Measurements from ENCODE around the gene CST8.

The CST8 gene

DNA sequence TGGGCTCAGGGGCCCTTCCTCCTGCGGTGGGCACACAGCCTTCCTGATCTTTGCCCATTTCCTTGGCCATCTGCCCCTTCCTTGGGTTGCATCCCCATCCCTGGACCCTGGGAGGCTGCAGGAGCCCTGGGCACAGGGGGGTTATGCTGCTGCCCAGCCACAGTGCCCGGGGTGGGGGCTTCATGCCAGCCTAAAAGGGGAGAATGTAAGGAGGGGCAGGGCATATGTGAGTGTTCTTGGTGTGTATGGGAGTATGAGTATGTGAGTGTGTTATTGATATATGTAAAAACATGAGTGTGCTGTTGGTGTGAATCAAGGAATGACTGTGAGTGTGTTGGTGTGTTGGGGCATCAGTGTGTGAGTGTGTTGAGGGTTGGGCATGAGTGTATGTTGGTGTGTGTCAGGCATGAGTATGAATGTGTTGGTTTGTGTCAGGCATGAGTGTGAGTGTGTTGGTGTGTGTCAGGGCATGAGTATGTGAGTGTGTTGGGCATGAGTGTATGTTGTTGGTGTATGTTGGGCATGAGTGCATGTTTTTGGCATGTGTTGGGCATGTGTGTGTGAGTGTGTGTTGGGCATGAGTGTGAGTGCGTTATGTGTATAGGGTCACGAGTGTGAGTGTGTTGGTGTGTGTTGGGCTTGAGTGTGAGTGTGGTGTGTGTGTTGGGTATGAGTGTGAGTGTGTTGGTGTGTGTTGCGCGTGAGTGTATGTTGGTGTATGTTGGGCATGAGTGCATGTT lies 14.7 kb upstream of the CST8 start:
- no peak for DNase-seq

DNA sequence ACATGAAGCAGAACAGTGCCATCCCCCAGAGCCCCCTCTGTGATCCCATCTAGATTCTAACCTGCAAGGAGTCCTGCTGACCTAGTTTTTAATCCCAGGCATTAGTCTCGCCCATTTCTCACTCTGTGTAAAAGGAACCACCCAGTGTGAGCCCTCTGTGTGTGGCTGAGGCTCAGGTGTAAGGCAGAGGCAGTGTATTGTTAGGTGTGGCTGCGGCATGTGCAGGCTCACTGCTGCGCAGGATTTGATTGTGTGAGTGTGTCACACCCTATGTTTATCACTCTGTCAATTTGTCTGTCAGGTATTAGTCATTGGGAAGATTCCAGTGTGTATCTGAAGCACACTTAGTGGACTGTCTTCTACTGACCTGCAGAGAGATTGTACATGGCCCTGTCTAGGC lies 13.7 kb upstream of the CST8 start:
- DNase-seq: no peak

DNA sequence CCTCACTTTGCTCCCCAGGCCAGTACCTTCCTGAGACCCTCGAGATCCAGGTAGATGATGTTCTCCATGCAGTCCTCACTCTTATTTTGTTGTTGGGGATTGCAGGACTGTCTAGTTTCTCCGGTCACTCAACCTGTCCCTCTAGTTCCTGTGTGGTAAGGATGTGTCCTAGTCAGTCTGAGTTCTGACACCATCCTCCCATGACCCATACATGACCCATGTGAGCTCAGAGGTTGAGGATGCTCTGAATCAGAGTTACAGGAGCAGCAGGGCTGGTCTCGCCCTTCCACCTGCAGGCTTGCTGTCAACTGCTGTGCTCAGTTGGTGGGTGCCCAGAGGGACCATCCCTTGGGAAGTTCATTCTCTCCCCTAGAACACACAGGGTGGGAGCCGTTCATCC lies 11.9 kb upstream of the CST8 start:
- no peak for DNase-seq

DNA sequence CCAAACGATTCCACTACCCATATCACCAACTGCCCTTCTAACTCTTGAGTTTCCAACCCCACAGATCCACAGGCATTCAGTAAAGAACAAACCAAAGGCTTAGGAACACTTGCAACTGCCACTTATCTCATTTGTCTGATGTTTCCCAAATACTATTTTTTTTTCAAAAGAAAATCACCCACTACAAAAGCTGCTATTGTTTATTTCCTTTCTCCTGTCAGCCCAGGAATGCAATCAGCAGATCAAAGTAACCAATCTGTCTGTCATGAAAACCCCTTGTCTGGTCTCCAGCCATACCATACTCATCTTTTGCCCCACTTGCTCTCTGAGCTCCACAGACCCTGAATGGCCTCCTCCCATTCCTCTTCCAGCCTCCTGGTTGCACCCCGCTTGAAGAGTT lies 8.8 kb upstream of the CST8 start:
- no peak for DNase-seq

DNA sequence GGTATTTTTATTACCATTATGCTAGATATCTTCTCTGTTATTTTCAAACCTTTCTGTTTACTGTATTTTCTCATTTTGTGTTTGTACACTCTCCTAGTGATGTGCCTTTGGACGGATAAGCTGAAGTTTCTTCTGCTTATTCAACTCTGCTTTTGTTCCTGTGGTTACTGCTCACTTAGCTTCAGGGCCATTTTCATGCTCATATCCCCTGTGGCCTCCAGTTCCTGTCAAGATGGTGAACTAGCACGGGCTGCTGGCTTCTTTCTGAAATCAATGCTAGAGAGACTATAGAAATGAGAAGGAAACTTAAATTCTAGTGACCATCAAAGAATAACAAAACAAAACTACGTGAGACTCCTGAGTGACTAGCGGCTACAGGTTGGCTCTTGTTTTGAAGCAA lies 6.8 kb upstream of the CST8 start:
- DNase-seq: no peak

DNA sequence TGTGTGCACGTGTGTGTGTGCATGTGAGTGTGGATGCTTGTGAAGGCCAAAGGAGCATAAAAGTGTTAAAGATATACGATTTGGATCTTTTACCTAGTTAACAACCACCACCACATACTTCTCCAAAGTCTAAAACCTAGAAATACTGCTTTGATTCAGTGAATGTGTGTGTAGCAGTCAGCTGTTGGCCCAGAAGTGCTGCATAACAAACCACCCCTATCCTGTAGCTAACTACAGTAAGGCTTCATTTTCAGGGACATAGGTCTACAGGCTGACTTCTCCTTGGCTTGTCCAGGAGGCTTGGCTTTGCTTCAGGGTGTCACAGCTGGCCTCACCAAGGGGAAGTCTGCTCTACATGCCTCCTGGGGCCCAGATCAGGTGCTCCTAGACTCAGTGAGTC lies 2.4 kb upstream of the CST8 start:
- no peak for DNase-seq

DNA sequence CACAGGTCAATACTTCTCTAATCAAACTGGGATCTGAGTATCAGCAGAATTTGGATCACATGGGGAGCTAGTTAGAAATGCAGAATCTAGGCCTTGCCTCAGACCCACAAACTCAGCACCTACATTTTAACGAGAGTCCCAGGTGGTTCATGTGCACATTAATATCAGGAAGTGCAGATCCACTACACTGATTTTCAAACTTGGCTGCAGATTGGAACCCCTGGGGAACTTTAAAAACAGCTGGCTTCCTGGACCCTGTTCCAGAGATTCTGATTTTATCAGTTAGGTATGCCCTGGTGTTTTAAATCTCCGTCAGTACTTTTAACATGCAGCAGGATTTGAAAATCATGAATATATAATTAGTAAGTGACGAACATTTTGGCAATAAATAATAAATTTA lies 1.9 kb upstream of the CST8 start:
- no peak for DNase-seq

DNA sequence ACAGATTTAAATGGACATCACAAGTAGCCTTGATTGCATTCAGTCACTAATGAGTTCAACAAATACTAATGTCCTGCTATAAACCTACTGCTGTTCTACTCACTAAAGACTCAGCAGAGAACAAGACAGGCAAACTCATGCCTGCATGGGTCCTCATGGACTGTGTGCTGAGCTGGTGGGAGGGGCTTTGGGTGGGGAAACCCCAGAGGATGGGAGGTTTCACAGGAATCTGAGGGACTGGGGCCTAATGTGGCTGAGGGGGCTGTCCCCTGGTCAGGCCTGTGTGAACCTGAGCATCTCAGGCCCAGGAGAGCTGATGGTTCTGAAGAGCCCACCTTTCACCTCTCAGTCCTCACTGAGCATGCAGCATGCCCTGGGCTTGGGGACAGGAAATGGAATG lies 1.4 kb downstream of the CST8 start:
- DNase-seq: peak; percentile 24 to 33

DNA sequence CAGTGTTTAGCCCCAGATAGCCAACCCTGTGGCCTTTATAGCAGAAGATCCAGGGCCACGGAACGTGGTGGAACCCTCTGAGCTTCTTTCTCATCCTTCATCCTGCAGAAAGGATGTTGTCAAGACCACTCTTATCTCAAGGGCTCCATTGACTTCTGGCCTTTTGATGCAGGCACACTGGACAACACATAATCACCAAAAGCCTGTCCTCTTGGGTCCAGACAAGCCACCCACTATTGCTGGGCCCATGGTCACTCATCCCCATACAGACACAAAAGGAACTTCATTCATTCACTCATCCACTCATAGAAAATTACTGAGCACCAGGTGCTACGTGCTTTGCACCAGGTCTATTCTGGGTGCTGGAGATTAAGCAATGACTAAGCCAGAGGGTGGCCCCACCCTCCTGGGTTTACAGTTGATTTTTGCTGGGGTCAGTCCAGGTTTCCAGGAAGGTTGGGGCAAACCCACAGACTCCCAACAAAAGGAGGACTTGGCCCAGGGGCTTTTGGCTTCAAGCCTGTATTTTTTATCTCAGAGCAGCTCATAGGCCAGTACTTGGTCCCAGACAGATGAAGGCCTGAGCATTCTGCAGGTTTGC lies 2.4 kb downstream of the CST8 start:
- no peak for DNase-seq

DNA sequence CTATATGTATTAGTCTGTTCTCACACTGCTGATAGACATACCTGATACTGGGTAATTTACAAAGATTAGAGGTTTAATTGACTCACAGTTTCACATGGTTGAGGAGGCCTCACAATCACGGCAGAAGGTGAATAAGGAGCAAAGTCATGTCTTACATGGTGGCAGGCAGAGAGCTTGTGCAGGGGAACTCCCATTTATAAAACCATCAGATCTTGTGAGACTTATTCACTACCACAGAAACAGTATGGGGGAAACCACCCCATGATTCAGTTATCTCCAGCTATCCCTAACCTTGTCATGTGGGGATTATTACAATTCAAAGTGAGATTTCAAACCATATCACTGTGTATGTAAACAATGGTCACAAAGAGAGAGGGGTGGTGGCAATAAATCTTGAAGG lies 6.6 kb downstream of the CST8 start:
- peak; percentile 13 to 33 for DNase-seq

DNA sequence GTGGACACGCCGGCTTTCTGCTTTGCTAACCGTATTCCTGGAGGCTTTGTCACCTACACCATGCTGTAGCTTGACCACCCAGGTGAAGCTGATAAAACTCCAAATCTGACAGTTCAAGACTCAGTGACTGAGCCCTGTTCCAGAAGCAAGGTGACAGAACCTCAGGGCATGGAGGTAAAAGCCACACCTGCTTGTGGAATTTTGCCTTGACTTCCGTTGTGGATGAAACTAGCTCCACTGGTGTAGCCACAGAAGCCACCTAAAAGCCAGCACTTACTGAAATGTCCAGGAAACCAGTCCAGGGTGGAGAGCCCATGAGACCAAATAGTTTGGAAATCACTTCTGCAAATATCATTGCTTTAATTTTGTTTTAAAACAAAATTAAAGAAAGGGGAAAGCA lies 11.0 kb downstream of the CST8 start:
- DNase-seq: no peak

DNA sequence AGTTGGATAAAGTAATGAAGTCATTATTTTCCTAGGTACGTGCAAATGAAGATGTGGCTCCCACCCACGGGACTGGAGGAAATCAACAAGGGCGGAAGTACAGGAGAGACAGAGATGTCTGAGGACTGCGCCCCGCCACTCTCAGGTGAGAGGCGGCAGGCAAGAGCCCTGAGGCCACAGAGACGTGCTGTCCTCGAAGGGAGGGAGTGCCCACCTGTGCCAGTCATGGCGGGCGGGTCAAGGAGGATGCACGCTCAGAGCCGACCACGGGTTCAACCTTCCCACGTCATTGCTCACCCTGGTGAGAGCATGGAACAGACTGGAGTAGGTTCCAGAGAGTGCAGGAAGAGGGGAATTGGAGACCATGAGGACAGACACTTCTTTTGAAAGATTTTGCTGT lies 12.7 kb downstream of the CST8 start:
- DNase-seq: no peak

DNA sequence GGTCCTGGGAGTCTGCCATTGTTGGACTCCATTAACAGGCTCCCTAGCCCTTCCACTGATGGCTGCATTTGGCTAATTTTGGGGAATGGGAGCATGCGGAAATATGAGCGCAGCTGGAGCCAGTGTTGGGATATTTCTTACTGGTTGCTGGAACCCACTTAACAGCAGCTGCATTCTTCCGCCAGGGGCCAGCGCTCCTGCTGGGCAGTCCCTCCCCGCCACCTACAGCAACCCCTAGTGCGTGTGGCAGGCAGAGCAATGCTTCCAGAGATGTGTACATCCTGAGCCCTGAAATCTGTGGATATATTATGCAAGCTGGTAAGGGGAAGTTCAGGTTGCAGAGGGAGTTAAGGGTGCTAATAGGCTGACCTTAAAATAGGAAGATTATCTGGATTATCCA lies 16.4 kb downstream of the CST8 start:
- no peak for DNase-seq

DNA sequence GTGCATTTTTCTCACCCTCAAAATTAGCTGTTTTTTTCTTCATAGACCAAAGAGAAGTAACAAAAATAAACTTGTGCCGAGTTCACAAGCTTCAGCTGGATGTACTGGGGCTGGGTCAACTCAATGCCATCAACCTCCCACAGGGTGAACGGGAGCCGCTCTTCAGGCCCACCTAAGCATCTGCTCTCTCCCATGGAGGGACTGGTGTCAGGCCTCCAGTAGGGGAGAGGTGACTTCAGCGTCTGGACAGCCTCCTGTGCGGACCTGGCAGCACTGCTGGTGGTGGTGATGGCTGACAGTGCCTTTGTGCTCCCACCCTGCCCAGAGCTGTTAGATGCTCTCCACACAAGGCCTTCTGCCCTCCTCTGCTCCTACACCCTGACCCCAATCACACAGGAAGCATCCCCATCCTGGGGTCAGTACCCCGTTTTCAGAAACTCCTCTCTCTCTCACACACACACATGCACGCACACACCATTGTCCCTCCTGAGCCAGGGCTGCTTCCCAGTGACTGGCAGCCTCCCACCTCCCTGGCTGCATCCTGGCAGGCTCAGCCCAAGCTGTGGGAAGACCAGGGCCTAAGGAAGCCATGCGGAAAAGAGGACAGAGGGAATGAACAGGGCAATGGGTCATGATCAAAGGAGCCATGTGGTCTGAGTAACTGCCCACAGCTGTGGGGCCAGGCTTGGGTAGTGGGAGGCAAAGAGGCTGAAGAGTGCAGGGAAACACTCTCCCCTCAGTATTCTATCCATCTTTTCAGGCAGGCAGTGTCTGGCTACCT lies 17.7 kb downstream of the CST8 start:
- DNase-seq: no peak

DNA sequence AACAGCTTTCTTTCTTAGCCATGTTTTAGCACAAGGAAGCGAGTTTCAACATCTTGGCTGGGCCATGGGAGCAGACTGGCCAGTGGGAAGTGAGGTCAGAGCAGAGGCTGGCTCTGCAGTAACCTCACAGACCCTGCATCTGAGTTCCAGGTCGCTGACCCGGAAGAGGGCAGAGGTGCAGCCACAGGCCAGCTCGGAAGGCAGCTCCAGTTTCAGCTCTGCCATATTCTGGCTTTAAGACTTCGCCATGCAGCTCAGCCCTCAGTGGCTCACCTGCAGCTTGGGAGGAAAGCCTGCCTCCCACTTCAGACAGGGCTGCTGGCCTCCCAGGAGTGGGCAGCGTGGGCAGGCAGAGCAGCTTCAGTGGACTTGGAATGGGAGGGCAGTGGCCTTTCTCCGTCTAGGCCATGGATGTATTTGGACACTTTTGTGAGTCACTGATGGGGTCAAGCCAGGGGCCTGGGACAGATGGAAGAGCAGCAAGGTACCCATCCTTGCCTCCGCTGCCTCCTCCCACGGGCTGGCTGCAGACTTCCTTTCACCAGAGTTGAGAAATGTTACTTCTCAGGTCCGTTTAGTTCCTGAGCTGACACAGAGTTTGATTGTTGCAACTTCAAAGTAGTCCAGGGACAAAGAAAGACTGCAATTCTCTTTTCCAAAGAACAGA lies 18.5 kb downstream of the CST8 start:
- DNase-seq: no peak

DNA sequence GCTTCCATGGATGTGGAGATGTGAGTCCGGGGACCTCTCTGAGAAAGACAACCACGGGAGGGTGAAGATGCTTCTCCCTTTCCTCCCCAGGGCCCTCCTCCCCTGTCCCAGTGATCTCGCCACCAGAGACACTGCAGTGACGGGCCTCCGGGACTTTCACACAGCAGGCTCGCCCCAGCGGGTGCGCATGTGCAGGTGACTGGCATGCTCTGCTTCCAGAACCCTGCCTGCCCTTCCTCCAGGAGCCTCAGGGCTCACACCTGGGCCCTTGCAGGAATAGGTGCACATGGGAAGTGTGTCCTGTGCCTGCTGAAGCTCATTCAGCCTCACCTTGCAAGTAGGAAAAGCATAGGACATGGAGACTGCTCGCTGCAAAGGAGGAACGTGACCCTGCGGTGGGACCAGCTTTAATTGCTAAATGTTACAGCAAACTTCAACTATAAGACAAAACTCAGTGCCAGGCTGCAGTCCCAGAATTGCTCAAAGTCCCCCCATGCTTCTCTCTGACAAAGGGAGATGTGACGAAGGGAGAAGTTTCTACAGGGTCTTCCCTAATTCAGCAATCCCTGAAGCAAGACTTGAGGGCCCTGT lies 19.2 kb downstream of the CST8 start:
- DNase-seq: no peak

DNA sequence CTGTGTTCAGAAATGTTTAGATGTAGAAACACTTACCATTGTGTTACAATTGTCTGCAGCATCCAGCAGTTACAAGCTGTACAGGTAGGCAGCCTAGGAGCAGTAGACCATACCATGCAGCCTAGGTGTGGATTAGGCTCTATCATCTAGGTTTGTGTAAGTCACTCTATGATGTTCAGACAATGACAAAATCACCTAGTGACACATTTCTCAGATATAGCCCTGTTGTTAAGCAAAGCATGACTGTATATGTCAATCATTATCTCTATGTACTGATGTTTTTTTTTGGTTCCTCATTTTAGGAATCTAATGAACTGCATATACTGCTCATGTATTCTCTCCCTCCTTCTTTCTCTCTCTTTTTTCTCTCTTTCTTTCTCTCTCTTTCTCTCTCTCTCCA lies 22.2 kb downstream of the CST8 start:
- no peak for DNase-seq

DNA sequence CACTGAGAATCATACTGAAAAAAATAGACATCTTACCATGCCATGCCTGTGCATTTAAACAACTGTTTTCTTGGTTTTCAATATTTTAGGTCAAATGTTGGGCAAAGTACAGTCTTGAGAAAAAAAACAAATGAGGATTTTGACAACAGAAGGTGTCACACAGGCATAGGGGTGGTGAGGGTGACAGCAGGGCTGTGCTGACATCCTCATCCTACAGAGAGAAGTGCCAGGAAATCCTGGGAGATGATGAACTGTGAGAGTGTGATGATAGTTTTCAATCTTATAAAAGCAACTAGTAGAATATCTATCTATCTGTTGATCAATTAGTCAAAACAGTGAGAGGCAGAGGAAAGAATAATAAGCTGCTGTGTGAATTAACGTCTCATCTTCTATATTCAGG lies 23.9 kb downstream of the CST8 start:
- DNase-seq: no peak

DNA sequence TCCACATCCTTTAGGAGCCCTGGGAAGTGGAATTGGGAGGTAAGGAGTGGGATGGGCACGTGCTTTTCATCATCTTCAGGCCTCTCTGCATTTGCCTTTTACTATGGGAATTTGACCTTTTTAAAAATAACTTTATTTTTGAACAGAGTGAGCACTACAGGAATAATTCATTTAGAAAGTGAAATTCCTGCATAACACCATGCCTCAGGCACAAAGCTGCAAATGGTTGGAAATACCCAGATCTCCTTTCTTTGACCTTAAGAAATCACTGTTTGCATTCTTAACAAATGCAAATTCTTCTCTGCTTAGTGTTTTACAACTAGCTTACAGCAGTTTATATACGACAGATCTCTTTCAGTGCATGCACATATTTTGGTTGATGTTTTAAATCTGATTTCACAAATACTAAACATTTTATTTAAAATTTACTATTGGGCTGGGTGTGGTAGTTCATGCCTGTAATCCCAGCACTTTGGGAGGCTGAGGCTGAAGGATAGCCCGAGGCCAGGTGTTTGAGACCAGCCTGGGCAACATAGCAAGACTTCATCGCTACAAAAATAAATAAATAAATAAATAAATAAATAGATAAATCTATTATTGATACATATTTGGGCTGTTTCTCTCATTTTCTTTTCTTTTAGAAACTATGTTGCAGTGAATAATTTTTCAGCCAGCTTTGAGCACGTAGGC lies 24.5 kb downstream of the CST8 start:
- DNase-seq: no peak

DNA sequence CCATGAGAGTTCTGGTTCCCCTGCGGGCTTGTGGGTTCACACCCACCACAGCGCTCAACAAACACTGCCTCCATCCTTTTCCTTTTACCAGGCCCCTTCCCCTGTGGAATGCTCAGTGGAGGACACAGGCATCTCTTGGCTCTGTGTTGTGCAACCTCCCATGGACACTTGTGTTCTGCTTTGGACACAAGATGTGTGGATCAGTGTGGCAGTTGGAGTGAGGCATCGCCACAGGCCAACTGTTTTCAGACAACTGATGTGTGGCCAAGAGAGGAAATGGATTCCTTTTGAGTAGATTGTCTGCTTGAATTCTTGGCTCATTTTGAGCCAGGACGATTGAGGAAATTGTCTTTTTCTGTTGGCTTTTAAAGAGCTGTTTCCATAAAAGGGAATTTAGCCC lies 26.8 kb downstream of the CST8 start:
- DNase-seq: no peak

DNA sequence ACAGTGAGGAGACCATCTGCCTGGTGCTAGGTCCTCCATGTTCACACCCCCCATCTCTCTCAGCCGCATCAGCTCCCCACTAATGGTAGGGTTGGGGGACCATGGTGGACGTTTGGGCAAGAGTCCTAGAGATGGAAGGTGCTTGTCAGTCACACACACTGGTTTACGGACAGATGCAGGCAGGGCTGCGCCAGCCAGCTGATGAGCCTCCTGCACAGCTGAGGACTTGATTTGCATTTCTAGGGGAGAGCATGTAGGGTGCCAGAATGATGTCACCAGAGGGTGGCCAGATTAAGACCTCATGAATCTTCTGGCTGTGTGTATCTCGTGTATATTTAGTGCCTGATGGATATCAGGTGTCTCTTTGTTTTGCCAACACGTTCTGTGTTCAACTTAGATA lies 28.6 kb downstream of the CST8 start:
- DNase-seq: no peak

DNA sequence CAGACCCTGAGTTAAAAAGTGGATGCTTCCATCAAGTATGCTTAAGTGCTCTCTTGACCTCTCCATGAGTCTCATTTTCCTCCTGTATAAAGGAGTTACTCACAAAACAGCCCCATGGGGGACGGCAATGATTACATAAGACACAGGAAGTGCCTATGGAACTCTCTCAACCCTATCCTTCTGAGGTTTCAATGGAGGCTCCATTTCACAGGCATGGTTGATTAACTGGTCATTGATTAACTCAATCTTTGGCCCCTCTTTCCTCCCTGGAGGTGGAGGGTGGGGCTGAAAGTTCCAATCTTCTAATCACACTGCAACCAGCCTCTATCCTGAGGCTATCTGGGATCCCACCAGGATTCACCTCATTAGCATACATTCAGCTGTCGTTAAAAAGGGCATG lies 29.3 kb downstream of the CST8 start:
- no peak for DNase-seq

DNA sequence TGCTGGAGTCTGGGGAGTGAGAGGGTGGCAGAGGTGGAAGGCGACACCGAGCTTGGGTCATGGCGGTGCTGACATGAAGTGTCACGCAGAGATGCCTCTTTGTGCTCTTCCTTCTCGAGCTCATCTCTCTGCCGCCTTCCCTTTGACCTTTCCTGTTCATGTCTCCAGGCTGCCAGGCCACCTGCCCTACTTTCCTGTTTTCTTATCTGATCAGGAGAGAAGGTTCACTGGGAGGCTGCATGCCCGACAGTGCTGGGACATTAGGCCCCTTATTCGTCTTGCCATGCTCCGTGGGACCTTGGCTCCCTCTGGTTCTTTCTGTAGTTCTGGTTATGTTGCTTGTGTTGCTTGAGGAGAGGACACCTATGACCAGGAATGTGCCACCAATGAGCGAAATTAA lies 33.2 kb downstream of the CST8 start:
- no peak for DNase-seq

Data from activated CD4-positive, alpha-beta T cell treated with anti-CD3 and anti-CD28 coated beads, Interleukin-2, amount 50 U/mL, for 48 hours (primary cell).